GM19025 (cell line): ENCODE results near the gene FCRL2.
"Not testable (repeated sequence)": the region's sequence is repeated elsewhere in the genome, so short reads cannot be mapped to it uniquely, and the experiment has no call there.

Experiments
- ATAC-seq: cut with Tn5 transposase; IDR thresholded peaks from one replicate; pipeline ENCODE4 v1.9.1; 2021; ENCODE audit warnings: mild to moderate bottlenecking, low read depth, moderate library complexity; ENCODE audit not compliant: unreplicated experiment

The FCRL2 gene

GRCh38 chr1:157758018-157758417 is 18.9 kb downstream of the FCRL2 start:
- ATAC-seq = no peak

GRCh38 chr1:157753611-157754010 is 23.3 kb downstream of the FCRL2 start:
- ATAC-seq = no peak

GRCh38 chr1:157751283-157751682 is 25.6 kb downstream of the FCRL2 start:
- no peak for ATAC-seq

GRCh38 chr1:157748262-157748817 is 28.6 kb downstream of the FCRL2 start:
- no peak for ATAC-seq

- ATAC-seq = no peak
These were observed 37.6 kb downstream of the FCRL2 start for GRCh38 chr1:157739229-157739901.

GRCh38 chr1:157735991-157736390 is 40.9 kb downstream of the FCRL2 start:
- ATAC-seq = not testable (repeated sequence)

GRCh38 chr1:157734321-157734720 is 42.6 kb downstream of the FCRL2 start:
- ATAC-seq = no peak

DNA sequence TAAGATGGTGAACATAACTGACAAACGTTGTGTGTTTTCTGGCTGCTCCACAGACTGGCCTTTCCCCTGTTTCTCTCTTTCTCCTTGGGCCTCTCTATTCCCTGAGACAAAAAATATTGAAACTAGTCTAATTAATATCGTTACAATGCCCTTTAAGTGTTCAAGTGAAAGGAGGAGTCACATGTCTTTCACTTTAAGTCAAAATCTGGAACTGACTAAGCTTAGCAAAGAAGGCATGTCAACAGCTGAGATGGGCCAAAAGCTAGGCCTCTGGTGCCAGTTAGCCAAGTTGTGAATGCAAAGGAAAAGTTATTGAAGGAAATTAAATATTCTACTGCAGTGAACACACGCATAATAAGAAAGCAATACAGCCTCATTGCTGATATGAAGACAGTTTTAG is 44.2 kb downstream of the FCRL2 start:
- no peak for ATAC-seq

GRCh38 chr1:157725221-157725577 is 51.7 kb downstream of the FCRL2 start:
- no peak for ATAC-seq

DNA sequence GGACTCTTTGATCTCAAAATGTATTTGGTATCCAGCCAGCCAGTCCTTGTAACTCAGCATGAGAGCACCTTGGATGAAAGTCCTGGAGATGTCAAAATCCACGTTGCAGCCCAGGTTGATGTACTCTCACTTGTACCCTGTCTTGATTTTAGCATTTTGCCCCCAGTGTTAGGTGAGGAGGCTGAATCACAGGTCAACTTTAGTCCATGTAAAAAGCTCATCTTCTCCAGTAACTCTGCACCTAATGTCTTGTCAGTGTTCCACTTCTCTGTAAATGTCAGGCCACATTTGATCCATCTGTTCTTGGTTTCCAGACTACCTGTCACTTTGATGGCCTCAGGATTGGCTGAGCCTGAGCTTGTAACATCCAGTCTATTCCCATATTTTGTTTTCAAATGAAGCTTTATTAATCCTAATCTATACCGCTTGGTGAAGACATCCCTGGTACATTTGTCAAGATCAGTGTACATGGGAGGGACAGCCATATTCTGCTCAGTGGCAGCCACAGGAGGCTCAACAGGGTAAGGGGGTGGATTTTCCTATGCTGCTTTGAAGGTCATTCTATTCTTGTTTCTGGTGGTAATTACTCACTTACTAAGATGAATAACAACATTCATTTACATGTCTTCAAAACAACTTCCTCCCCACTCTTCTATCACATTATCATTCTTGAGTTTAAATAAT is 52.3 kb downstream of the FCRL2 start:
- ATAC-seq = no peak

DNA sequence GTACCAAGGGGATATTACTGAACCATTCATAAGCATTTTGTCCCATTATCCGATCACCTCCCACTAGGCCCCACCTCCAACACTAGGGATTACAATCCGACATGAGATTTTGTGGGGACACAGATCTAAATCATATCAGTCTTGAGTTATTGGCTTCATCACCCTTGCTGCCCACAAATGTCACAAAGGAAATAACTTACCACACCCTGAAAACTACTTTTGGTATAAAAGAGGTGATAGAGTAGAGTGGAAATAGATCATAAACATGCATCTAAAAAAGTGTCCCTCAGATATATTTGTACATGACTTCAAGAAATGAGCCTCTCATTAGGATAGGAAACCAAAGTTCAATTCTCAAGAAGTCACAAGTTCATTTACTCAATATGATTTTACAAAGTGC is 53.8 kb downstream of the FCRL2 start:
- no peak for ATAC-seq

GRCh38 chr1:157721985-157722384 is 54.9 kb downstream of the FCRL2 start:
- no peak for ATAC-seq

- ATAC-seq = no peak
These were observed 61.2 kb downstream of the FCRL2 start for GRCh38 chr1:157715736-157716135.

DNA sequence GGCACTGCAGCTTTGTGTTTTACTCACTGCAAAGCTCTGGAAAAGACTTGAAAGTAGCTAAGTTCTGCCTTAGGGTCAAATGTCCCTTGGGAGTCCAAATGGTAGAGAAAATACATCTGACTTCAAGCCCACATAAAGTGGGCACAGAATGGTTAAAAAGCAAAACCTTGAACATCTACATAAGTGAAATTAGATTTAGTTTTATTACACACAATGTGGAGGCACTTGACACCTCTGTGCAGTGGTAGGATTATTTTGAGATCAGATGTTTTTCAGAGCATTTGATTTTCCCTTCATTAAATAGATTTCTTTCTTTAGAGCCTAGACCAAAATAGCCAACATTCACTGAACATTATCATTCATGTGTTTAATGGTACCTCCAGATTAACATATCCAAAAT is 65.1 kb downstream of the FCRL2 start:
- ATAC-seq = no peak

DNA sequence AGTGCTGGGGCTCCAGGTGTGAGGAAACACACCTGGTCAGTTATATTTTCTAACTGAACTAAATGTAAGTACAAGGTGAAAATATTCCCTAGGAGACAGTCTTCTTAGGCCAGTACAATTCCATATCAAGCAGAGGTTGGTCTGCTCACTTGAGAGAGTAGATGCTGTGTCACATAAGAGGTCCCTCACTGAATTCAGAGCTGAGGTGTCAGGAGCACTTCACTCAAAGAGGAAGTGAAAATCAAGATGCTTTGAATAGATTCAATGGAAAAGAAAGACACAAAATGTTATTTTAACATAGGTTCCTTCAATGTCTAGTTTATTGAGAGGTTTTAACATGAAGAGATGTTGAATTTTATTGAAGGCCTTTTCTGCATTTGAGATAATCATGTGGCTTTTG is 72.1 kb downstream of the FCRL2 start:
- no peak for ATAC-seq

GRCh38 chr1:157703981-157704380 is 73.0 kb downstream of the FCRL2 start:
- no peak for ATAC-seq

GRCh38 chr1:157702308-157702825 is 74.6 kb downstream of the FCRL2 start:
- no peak for ATAC-seq

DNA sequence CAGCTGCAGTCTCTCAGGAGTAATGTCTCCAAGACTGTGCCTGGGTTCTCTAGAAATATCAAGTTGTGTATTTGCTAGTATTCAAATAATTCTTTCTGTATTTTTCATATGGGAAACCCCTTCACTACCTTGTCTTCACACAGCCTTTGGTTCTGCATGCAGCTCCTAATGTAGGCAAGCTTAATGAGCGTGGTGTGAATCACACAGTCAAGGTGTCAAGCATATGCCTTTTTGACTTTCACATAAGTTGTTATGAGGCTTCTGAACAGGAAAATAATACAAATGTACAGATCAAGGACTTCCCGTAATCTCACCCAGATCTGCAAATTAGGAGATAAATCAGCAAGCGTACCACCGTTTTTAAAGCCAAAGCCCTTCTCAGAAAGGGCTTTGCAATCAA is 76.2 kb downstream of the FCRL2 start, which contains the start of gene FCRL3:
FCRL3 (minus strand) TSS at position 38 of the 400 bp plus-strand sequence. CDS start 280 bp downstream, outside the sequence.
- ATAC-seq = no peak

- ATAC-seq = no peak
These were observed 76.6 kb downstream of the FCRL2 start for GRCh38 chr1:157700305-157700704.

DNA sequence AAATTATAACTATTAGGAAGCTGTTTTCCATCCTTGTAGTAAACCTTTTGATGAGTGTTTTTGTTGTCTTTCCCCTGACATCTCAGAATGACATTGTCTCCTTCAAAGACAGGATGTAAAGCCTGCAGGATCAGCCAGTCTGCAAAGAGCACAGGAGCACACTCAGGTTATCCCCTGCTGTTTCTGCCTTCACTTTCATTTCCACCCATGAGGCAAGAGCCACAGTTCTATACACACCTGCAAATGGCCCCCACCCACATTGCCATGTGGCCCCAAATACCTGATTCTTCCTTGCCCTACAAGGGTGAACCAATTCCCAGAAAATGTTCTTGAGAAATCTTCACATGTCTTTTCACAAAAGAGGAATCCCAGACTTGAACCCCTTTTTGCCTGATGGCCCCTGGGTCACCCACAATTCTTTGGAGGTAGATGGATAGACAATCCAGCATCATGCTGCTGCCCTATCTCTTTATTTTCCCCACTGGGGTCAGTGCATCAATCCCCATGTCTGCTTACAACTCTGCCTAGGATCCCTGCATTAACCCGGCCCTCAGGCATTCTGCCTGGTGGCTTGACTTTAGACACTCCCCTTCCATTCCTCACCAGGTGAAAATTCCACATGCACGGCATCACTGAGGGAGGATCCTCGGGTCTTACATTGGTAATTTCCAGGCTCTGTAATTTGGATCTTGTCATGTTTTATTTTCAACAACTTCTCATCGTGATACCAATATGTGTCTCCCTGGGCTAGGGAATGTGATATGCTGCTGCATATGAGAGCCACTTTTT is 79.0 kb downstream of the FCRL2 start:
- ATAC-seq = no peak
